K562 treated with DMSO at 1 percent for 48 hours (cell line): ENCODE data around the gene KCTD11. TPM values are rescaled to one million over a fixed set of nuclear protein-coding genes. Genes with fewer than 3 reads are reported as not detected.

Experiments used
- total RNA-seq: library from RNA; unstranded; fragments of 300-600 nt; gene quantifications from 2 replicates; pipeline ENCODE4 v1.2.3, GENCODE V29; 2022; ENCODE audit warnings: low replicate concordance; ENCODE audit errors: extremely low read depth

KCTD11 gene
- total RNA-seq, result not detected in 2 replicates

DNA sequence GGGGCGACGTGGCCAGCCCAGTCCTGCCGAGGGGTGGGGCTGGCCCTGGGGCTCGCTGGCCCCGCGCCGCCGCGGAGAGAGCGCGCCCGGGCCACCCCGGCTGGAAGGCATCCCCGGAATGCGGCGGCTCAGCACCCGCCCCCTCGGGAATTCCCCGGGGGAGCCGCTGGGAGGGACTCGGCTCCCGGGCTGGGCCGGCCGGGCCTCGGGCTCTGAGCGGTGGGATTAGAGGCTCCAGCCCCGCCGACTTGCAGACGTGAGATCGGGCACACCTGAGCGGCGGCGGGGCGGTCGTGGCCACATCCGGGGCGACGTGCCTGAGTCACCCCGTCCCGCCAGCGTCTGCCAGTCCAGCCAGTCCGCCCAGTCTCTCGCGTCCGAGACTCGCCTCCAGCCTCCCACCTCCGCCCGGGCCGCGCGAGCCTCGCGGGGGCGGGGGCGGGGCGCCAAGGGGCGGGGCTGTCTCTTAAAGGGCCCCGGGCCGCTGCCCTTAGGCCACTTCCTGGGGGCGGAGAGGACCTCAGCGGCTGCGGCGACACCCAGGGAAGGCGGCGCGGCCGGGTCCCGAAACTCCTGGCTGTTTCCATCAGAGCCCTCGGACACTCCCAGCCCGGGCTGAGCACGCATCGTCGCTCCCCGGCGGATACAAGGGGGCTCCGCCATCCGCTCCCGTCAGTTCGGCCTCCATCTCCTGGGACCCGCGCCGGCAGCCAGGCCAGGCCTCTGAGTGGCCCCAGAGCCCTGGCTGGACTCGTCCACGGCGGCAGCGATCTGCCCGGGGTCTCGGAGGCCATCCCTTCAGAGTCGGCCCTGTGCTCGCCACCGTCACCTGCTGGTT, at the start of gene KCTD11:
Gene KCTD11, plus strand, starts transcription at position 498 of the 838 bp plus-strand sequence.

DNA sequence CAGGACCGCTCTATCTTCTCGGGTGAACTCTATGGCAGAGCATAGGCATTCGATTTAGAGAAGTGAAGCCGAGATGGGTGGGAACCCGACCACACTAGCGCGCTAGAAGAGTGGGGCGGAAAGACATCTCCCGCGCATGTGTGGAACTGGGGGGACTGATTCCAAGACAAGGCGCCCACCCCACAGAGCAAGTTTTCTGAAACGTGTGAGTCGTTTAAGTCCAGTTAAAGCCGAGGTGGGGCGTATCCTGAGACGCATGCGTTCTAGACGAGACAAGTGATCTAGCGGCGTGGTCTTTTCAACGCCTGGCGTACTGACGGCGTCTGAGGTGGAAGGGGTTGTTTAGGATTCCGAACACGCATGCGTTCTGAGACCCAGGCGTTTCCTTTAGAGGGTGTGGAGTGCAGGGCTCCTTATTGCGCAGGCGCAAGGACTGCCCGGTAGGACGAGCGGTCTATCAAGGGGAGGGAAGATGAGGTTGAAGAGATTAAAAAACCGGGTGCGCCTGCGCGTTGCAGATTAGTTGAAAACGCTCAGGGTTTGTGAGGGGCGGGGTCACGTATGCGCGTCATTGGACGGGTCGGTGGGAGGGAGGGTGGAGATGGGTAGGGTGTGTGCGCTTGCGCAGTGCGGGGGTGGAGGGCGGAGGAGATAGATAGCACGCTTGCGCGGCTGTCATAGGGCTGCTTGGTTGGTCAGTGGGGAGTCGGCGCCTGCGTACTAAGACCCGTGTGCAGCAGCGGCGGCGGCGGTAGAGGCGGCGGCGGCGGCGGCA, 44.9 kb upstream of the KCTD11 start, which contains the start of gene EIF5A:
Gene EIF5A, plus strand, starts transcription at position 718 of the 775 bp plus-strand sequence. CDS start 2,008 bp downstream, outside the sequence.

DNA sequence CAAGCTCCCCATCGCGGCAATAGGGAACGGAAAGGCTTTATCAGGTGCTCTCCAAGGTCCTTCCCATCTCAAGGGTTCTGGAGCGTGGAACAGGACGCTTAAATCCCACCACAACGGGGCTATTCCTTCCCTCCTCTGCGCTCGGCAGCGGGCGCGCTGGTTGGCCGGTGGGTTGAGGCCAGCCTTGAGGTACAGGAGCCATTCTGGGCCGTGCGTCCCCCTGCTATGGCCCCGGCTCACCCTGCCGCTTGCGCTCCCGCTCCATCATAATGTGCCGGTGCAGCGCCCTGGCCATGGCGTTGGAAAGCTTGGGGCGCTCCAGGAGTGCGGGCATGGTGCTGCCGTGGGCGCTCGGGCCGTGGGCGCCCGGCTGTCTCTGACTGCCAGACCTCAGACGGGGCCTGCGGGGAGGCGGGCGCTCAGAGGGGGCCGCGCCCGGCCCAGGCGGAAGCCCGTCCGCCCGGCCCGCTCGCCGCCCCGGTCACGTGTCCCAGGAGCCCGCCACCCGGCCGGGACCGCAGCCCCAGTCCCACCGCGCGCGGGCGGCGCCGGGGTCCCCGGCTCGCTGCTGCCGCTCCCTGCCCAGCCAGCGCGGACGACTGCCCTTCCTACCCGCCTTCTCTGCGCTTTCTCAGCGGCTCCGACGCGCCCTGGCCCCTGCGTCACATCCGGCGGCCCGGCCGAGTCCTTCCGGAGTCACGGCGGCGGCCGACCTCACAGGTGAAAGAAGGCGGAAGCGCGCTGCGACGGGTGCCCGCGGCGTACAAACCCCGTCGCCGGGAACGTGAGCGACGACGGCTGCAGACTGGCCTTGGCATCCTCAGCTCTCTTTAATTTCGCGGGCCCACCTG, 37.0 kb upstream of the KCTD11 start, which contains the start of gene GPS2:
Gene GPS2, minus strand, starts transcription at position 642 of the 851 bp plus-strand sequence. Its CDS starts 308 bp downstream, at position 334.

DNA sequence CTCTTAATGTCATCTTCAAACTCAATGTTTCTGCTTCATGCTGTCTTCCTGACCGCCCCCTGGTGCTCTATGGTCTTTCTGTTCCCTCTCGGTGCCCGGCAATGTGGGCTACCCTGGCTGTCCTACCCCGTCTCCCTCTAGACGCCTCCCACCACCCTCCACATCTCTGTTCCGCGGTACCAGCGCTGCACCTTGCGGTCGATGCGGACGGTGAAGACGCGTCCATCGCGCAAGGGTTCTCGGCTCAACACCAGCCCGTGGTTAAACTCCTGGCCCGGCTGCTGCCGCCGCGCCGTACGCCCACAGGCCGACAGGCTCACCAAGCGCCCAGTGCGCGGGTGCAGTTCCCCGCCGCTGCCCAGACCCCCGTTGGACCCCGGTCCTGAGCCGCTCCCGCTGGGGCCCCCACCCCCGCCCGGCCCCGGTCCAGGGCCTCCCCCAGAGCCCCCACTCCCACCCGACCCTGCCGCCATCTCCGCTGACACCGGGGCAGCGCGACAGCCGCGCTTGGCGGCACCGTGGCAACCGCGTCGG, 23.1 kb upstream of the KCTD11 start, which contains the start of gene NEURL4:
Gene NEURL4, minus strand, starts transcription at position 496 of the 534 bp plus-strand sequence. Its CDS starts 23 bp downstream, at position 473.

DNA sequence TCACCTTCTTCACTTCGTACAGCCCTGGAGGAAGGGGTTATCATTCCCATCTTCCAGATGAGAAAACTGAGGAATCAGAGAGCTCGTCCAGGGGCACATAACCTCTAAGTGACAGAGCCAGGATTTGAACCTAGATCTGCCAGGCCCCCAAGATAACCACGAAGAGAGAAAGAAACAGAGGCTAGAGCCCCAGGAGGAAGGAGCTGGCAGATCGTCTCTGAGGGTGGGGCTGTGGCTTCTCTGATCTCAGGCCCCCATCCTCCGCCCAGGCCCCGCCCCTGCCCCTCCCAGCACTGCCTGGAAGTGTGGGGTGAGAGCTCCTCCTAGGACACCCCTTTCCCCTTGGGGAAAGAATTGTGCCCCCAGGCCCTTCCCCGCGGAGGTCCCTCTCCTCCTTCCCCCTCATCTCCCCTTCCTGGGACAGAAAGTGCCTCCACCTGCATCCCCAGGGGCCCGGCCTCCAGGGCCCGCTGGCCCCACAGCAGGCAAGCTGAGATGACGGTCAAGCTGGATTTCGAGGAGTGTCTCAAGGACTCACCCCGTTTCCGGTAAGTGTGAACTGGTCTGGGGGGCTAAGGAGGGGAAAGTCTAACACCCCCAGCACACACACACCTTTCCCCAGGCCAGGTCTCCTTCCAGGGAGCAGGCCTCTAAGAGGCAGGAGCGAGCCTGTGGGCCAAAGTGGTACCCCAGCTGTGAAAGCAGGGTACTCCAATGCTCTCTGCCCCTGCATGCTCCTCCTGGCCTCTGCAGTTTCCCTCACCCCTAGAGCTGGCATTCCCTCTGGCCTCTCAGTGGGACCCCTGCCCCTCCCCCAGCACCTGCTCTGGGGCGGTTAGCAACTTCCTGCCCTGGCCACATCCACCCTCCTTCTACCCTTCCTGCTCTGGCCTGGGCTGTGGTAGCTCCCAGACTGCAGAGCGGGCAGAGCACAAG, 15.5 kb upstream of the KCTD11 start, which contains the start of gene ACAP1:
Gene ACAP1, plus strand, starts transcription at position 290 of the 936 bp plus-strand sequence. Its CDS starts 206 bp downstream, at position 496.

DNA sequence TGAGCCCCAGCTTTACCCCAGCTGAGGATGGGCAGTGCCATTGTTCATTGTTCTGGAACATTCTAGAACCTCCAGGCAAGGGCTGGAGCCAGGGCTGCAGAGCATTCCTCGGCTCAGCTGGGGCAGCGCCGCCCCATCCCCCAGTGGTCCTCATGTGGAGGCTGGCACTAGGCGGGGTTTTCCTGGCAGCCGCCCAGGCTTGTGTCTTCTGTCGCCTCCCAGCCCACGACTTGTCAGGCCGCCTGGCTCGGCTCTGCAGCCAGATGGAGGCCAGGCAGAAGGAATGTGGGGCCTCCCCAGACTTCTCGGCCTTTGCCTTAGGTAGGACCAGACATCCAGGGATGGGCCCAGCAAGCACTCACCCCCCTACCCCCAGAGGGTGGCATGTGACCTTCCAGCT, 3.1 kb downstream of the KCTD11 start, which contains the start of gene TMEM95:
Gene TMEM95, plus strand, starts transcription at position 104 of the 400 bp plus-strand sequence. Its CDS starts 49 bp downstream, at position 153.

DNA sequence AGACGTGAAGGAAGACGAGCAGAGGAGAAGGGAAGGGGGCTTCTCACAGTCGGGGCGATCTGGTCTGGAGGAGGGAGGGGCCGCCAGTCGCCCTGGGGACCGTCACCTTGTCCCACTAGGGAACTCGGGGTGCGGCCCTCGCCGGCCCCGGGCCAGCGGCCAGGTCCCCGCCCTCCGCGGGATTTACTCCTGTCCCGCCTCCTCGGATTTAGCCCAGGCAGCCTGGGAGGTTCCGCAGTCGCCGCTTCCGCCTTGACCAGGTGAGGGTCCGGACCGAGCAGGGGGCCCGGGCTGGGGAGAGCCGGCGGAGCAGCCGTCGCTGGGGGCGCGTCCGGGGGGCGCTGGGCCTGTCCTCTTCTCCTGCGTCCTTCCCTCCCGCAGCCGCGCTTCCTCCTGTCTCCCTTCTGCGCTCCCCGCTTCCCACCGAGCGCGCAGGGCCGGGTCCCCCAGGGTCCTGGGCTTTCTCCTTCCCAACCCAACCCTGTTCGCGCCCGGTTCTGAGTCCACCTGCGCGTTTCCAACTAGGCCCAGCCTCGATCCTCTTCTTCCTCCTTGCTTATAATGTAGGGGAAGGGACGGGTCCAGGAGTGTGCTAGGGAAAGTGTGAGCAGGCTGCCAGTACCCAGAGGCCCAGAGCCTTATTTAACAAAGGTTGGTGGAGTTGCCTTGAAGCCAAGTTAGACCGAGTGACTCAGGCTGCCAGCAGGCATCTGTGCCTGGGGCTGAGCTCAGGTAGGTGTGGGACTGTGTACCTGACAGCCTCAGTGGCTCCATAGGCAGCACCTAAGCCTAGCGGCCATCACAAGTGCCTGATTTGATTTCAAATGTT, 29.1 kb downstream of the KCTD11 start, which contains the start of gene TNK1:
Gene TNK1, plus strand, starts transcription at position 235 of the 829 bp plus-strand sequence. CDS start 1,838 bp downstream, outside the sequence.

DNA sequence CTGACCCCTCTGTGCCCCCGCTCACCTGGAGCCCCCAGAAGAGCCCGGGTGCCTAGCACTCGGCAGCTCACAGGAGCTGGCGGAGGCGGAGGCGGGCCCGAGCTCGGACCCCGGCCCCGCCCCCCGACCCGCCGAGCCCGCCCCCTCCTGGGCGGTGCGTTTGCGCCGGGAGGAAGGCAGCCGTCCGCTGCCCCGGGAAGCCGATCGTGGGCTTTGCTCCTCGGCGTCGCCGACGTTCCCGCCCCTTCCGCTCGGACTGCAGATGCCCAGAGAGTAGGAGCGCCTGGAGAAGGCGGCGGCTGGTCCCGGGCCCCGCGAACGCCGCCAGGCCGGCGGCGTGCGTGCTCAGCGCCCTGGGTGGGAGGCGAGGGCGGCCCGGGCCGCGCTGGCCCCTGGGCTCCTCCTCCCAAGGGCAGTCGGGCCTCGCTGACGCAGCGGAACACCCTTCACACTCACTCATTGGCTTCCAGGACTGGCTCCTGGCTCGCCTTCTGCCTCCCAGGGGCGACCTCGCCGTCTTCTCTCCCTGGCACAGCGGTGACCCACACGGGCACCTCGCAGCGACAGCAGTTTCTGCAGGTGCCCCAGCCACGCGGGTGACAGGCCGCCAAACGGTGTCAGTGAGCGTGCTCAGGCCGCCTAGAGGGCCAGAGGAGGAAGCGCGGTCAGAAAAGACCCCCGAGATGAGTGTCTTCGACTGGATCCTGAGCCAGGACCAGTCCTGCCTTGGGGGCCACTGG, 42.7 kb downstream of the KCTD11 start, which contains the start of gene PLSCR3:
Gene PLSCR3, minus strand, starts transcription at position 74 of the 740 bp plus-strand sequence. CDS start 415 bp downstream, outside the sequence.

DNA sequence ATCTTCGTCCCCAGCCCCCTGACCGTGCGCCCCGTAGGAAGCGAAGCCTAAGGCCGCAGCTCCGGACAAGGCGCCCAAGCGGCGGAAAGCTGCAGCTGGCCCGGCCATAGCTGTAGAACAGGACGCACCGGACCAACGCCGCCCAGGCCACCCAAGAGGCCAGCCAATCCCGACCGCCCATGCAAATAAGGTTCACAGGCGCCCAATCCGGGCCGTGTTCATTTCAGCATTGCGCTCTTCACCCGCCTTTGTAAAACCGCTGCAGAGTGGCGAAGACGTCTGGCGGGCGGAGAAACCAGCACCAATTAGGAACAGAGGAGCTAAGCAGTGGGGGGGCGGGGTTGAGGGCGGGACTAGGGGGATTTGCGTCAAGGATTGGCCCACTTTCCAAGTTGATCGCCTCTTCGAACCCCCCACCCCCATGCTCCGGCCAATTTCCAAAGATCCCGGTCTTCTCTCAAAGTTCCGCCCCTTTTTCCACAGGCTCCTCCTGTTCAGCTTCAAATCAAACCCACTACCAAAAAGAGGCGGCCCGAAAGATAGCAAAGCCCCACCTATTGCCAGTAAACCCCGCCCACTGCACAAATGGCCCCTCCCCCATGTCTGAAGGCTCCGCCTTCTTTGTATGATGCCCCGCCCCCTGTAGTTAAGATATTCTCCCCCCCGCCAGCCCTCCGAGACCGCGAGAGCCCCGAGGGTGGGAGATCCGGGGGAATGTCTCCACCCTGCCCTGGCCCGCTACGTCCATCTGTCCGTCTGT, 52.2 kb downstream of the KCTD11 start, which contains the start of gene TMEM256:
Gene TMEM256, minus strand, starts transcription at position 121 of the 760 bp plus-strand sequence. Its CDS starts 13 bp downstream, at position 108.

Other genes with a start within 250 kb of the KCTD11 start
- not detected in 2 replicates for gene ASGR2, start 237.3 kb upstream of the KCTD11 start, total RNA-seq
- not detected in 2 replicates for gene ASGR1, start 172.8 kb upstream of the KCTD11 start, total RNA-seq
- not detected in 2 replicates for gene DLG4, start 132.3 kb upstream of the KCTD11 start, total RNA-seq
- gene ACADVL, start 132.2 kb upstream of the KCTD11 start, total RNA-seq, result 648 TPM in 1 of 2 replicates, not detected in the other
- not detected in 2 replicates for gene DVL2, start 117.6 kb upstream of the KCTD11 start, total RNA-seq
- gene PHF23, start 112.7 kb upstream of the KCTD11 start, total RNA-seq, result not detected in 2 replicates
- gene GABARAP, start 109.7 kb upstream of the KCTD11 start, total RNA-seq, result not detected in 2 replicates
- gene CTDNEP1, start 100.4 kb upstream of the KCTD11 start, total RNA-seq, result not detected in 2 replicates
- not detected in 2 replicates for gene ELP5, start 99.9 kb upstream of the KCTD11 start, total RNA-seq
- gene CLDN7, start 89.7 kb upstream of the KCTD11 start, total RNA-seq, result not detected in 2 replicates
- gene SLC2A4, start 70.4 kb upstream of the KCTD11 start, total RNA-seq, result not detected in 2 replicates
- not detected in 2 replicates for gene YBX2, start 57.5 kb upstream of the KCTD11 start, total RNA-seq
- gene EIF5A, start 44.5 kb upstream of the KCTD11 start, total RNA-seq, result 875 TPM in 1 of 2 replicates, not detected in the other
- gene GPS2, start 36.8 kb upstream of the KCTD11 start, total RNA-seq, result not detected in 2 replicates
- gene NEURL4, start 22.8 kb upstream of the KCTD11 start, total RNA-seq, result not detected in 2 replicates
- gene ACAP1, start 15.6 kb upstream of the KCTD11 start, total RNA-seq, result not detected in 2 replicates
- gene TMEM95, start 3.0 kb downstream of the KCTD11 start, total RNA-seq, result not detected in 2 replicates
- not detected in 2 replicates for gene TNK1, start 28.9 kb downstream of the KCTD11 start, total RNA-seq
- gene PLSCR3, start 42.4 kb downstream of the KCTD11 start, total RNA-seq, result not detected in 2 replicates
- not detected in 2 replicates for gene TMEM256, start 51.9 kb downstream of the KCTD11 start, total RNA-seq
- not detected in 2 replicates for gene NLGN2, start 55.7 kb downstream of the KCTD11 start, total RNA-seq
- gene SPEM1, start 68.2 kb downstream of the KCTD11 start, total RNA-seq, result not detected in 2 replicates
- gene SPEM2, start 73.5 kb downstream of the KCTD11 start, total RNA-seq, result not detected in 2 replicates
- not detected in 2 replicates for gene SPEM3, start 76.7 kb downstream of the KCTD11 start, total RNA-seq
- not detected in 2 replicates for gene TMEM102, start 83.3 kb downstream of the KCTD11 start, total RNA-seq
- not detected in 2 replicates for gene FGF11, start 87.3 kb downstream of the KCTD11 start, total RNA-seq
- gene CHRNB1, start 92.9 kb downstream of the KCTD11 start, total RNA-seq, result not detected in 2 replicates
- gene ZBTB4, start 127.5 kb downstream of the KCTD11 start, total RNA-seq, result not detected in 2 replicates
- not detected in 2 replicates for gene SLC35G6, start 129.3 kb downstream of the KCTD11 start, total RNA-seq
- gene POLR2A, start 132.2 kb downstream of the KCTD11 start, total RNA-seq, result 83.6 TPM in 1 of 2 replicates, not detected in the other
- gene TNFSF12, start 196.9 kb downstream of the KCTD11 start, total RNA-seq, result not detected in 2 replicates
- not detected in 2 replicates for gene TNFSF13, start 206.6 kb downstream of the KCTD11 start, total RNA-seq
- gene SENP3, start 209.8 kb downstream of the KCTD11 start, total RNA-seq, result not detected in 2 replicates
- gene CD68, start 227.5 kb downstream of the KCTD11 start, total RNA-seq, result not detected in 2 replicates
- not detected in 2 replicates for gene MPDU1, start 231.7 kb downstream of the KCTD11 start, total RNA-seq
- gene SOX15, start 237.9 kb downstream of the KCTD11 start, total RNA-seq, result not detected in 2 replicates